CD4-positive, alpha-beta T cell (primary cell): ENCODE results near the gene UBXN4. TPM values are rescaled to one million over a fixed set of nuclear protein-coding genes. Genes with fewer than 3 reads are reported as not detected.
A peak's percentile ranks its signal among the peaks of the same experiment; 100 is the strongest.

Experiments
- ATAC-seq: fragments of 200-7000 bp; cut with Tn5 transposase; one replicate; pipeline ENCODE4 v1.10.0; 2022; ENCODE audit warnings: mild to moderate bottlenecking; ENCODE audit not compliant: poor library complexity
- CTCF ChIA-PET: fragments of 350-600 bp; sonication (Branson Sonifier 250); formaldehyde crosslinking; loops from one replicate; lab custom pipeline; 2021; ENCODE audit warnings: antibody characterized with exemption, inconsistent platforms; lab: Charles Lee
- POLR2A ChIA-PET: fragments of 350-600 bp; sonication (Branson Sonifier 250); formaldehyde crosslinking; loops from one replicate; lab custom pipeline; 2021; ENCODE audit warnings: antibody characterized with exemption, inconsistent platforms; lab: Charles Lee
- DNase-seq, 14 experiments: peaks; one replicate each; pipeline ENCODE4 v3.0.0-alpha.2; 2013 to 2020; ENCODE audit warnings: mixed read lengths in 2 of 14
- H3K27ac ChIP-seq, 2 donors: one replicate each; pipeline versions ENCODE4 v1.5.1 to v1.7.0; 2013; ENCODE audit warnings: low read length in 2 of 2, low read depth in 1 of 2, mild to moderate bottlenecking in 1 of 2
- H3K27me3 ChIP-seq, 2 experiments: 1 replicate in 1 of 2; 2 replicates in 1 of 2; pipeline versions ENCODE4 v1.6.1 to v1.7.0; 2013; ENCODE audit warnings: low read length in 2 of 2, control low read depth in 1 of 2, mild to moderate bottlenecking in 1 of 2, moderate library complexity in 1 of 2; ENCODE audit not compliant: insufficient read depth in 2 of 2, control insufficient read depth in 1 of 2
- H3K36me3 ChIP-seq: one replicate; pipeline ENCODE4 v1.6.1; 2013; ENCODE audit warnings: low read length, control low read depth; ENCODE audit not compliant: insufficient read depth
- H3K4me1 ChIP-seq: one replicate; pipeline ENCODE4 v1.6.1; 2013; ENCODE audit warnings: low read length, control low read depth; ENCODE audit not compliant: insufficient read depth
- H3K4me3 ChIP-seq: one replicate; pipeline ENCODE4 v1.5.1; 2013; ENCODE audit warnings: mild to moderate bottlenecking, low read length, moderate library complexity
- H3K9me3 ChIP-seq, 2 experiments: 1 replicate in 1 of 2; 2 replicates in 1 of 2; pipeline versions ENCODE4 v1.6.1 to v1.7.0; 2013; ENCODE audit warnings: low read length in 2 of 2, mild to moderate bottlenecking in 2 of 2, control low read depth in 1 of 2, moderate library complexity in 1 of 2; ENCODE audit not compliant: control insufficient read depth in 1 of 2, insufficient read depth in 1 of 2
- H3K27ac Mint-ChIP-seq: one replicate; pipeline ENCODE4 v1.8.0; 2020; ENCODE audit warnings: mixed read lengths
- H3K27me3 Mint-ChIP-seq: one replicate; pipeline ENCODE4 v1.8.0; 2021; ENCODE audit warnings: mixed read lengths
- H3K36me3 Mint-ChIP-seq: one replicate; pipeline ENCODE4 v1.8.0; 2021; ENCODE audit warnings: low read depth, mixed read lengths
- H3K4me1 Mint-ChIP-seq: one replicate; pipeline ENCODE4 v1.8.0; 2021; ENCODE audit warnings: low read depth, mixed read lengths
- H3K4me3 Mint-ChIP-seq: one replicate; pipeline ENCODE4 v1.8.0; 2020; ENCODE audit warnings: mild to moderate bottlenecking, mixed read lengths
- H3K9me3 Mint-ChIP-seq: one replicate; pipeline ENCODE4 v1.8.0; 2020; ENCODE audit warnings: mixed read lengths
- CTCF ChIP-seq: fragments of 200-600 bp; IDR thresholded peaks from one replicate; pipeline ENCODE4 v1.8.0; 2022; ENCODE audit warnings: antibody characterized with exemption, mild to moderate bottlenecking
- intact Hi-C, 2 experiments: fragments of 100-400 bp; cut with DNase I in 1 of 2; cut with micrococcal nuclease in 1 of 2; formaldehyde crosslinking; loops; one replicate each; pipeline versions ENCODE4 v1.15.1 to v1.9.0; 2023 to 2025; cut with DNase I, micrococcal nuclease
- total RNA-seq, 174 experiments: library from RNA in 2 of 174; stranded (reverse) in 2 of 174; gene quantifications; one replicate each; pipeline ENCODE4 v1.2.3 and lab custom pipeline; 2021 to 2026

The UBXN4 gene
- total RNA-seq, 2 experiments from 2014 or later: 143 to 150 TPM

GRCh38 chr2:135820003-135820618, 78.5 kb downstream of the UBXN4 start:
- Mint-ChIP-seq H3K27me3 (no peaks in the 10 kb centered on the region), H3K36me3 (no peaks in the 10 kb centered on the region), H3K9me3 (peaks cover 8% of the 10 kb centered on the region), H3K4me3 (peak overlapping the region; percentile 56), H3K4me1 (peaks cover 16% of the 10 kb centered on the region), H3K27ac (peak overlapping the region; percentile 45)
- TF ChIP-seq CTCF: no peak
- intact Hi-C loops: no loop called here
- no peak overlapping the region for H3K27ac ChIP-seq
- peak; percentile 92 for ATAC-seq
- H3K27me3 ChIP-seq: no peaks in the 10 kb centered on the region
- ChIA-PET CTCF (no interaction called here), POLR2A (no interaction called here)
- H3K36me3 ChIP-seq: no peaks in the 10 kb centered on the region
- peaks cover 20% of the 10 kb centered on the region for H3K4me1 ChIP-seq
- H3K9me3 ChIP-seq: peaks cover 5 to 11% of the 10 kb centered on the region in 2 experiments
- peak in 13 of 14 experiments; percentile 5 to 65 (median 34) for DNase-seq
- peak overlapping the region; percentile 16 for H3K4me3 ChIP-seq

DNA sequence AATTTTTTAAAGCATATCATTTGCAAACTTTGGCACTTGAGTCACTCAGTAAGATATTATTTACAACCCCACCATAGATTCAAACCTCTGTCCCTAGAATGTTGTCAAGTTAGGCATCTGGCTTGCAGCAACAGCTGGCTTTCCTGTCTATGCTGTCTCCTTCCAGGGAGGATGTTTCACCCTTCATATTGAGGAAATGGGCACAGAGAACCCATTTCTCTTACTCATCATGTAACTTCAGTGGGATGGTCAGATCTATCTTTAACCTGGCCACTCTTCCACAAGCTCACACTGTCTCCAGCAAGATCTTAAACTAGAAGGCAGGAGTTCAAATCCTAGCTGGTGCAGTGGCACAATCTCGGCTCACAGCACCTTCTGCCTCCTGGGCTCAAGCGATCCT, 79.5 kb downstream of the UBXN4 start:
- no peak for ATAC-seq
- Histone ChIP-seq H3K36me3 (no peaks in the 10 kb centered on the region), H3K4me1 (peaks cover 20% of the 10 kb centered on the region), H3K4me3 (no peak overlapping the region), H3K9me3 (peaks cover 5 to 11% of the 10 kb centered on the region in 2 experiments), H3K27ac (no peak overlapping the region), H3K27me3 (no peaks in the 10 kb centered on the region)
- DNase-seq: no peak
- no peaks in the 10 kb centered on the region for H3K36me3 Mint-ChIP-seq
- POLR2A ChIA-PET: interaction anchor here (0.6 kb wide), 1 partner anchor 775 kb away, joined by 3 read pairs; no protein-coding TSS in a partner anchor
- no peak overlapping the region for H3K4me3 Mint-ChIP-seq
- intact Hi-C loops: no loop called here
- no peak for TF ChIP-seq CTCF
- H3K27me3 Mint-ChIP-seq: no peaks in the 10 kb centered on the region
- peaks cover 16% of the 10 kb centered on the region for H3K4me1 Mint-ChIP-seq
- H3K27ac Mint-ChIP-seq: no peak overlapping the region
- peaks cover 8% of the 10 kb centered on the region for H3K9me3 Mint-ChIP-seq
- CTCF ChIA-PET: no interaction called here

DNA sequence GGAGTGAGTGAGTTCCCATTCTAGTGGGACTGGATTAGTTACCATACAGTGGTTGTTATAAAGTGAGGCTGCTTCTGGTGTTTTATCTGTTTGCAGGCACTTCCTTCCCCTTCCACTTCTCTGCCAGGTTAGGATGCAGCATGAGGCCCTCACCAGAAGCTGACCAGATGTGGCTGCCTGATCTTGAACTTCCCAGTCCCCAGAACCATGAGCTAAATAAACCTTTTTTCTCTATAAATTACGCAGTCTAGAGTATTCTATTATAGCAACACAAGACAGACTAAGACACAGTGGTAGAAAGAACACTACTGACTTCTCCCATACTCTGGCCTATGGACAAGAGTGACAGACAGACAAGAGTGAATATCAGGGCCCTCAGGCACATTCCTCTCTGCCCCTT, 81.2 kb downstream of the UBXN4 start:
- intact Hi-C loops: no loop called here
- no peaks in the 10 kb centered on the region for H3K36me3 ChIP-seq

More for the DNA sequence above, 81.2 kb downstream of the UBXN4 start:
- Mint-ChIP-seq H3K9me3 (peaks cover 8% of the 10 kb centered on the region), H3K27me3 (no peaks in the 10 kb centered on the region), H3K27ac (no peak overlapping the region), H3K36me3 (no peaks in the 10 kb centered on the region), H3K4me3 (no peak overlapping the region), H3K4me1 (peaks cover 16% of the 10 kb centered on the region)
- H3K4me3 ChIP-seq: no peak overlapping the region
- POLR2A ChIA-PET: no interaction called here
- H3K4me1 ChIP-seq: peaks cover 20% of the 10 kb centered on the region
- H3K9me3 ChIP-seq: peaks cover 5 to 11% of the 10 kb centered on the region in 2 experiments
- TF ChIP-seq CTCF: no peak
- DNase-seq: no peak
- no peak overlapping the region for H3K27ac ChIP-seq
- CTCF ChIA-PET: no interaction called here
- ATAC-seq: no peak
- H3K27me3 ChIP-seq: no peaks in the 10 kb centered on the region
